ENCODE measurements around the gene ASB4.

DNA sequence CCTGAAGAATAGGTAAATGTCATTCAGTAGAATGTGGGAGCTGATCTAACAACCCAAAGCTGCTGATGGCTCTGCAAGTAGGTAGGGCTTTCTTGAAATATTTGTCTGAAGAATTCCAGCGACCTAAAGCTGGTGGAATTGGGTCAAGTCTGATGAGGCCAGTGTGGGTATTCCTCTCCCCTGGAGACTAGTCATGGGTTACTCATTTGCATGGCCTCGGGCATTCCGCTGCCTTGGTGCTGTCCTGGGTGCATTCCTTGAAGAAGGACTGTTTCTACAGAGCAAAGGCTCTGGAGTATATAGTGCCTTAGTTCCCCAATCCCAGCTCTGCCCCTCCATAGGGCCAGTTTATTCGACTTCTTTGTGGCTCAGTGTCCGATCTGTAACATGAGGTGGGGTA lies 91.4 kb downstream of the ASB4 start:
- TF ChIP-seq, protein P1, sequence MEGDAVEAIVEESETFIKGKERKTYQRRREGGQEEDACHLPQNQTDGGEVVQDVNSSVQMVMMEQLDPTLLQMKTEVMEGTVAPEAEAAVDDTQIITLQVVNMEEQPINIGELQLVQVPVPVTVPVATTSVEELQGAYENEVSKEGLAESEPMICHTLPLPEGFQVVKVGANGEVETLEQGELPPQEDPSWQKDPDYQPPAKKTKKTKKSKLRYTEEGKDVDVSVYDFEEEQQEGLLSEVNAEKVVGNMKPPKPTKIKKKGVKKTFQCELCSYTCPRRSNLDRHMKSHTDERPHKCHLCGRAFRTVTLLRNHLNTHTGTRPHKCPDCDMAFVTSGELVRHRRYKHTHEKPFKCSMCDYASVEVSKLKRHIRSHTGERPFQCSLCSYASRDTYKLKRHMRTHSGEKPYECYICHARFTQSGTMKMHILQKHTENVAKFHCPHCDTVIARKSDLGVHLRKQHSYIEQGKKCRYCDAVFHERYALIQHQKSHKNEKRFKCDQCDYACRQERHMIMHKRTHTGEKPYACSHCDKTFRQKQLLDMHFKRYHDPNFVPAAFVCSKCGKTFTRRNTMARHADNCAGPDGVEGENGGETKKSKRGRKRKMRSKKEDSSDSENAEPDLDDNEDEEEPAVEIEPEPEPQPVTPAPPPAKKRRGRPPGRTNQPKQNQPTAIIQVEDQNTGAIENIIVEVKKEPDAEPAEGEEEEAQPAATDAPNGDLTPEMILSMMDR (IDR thresholded peaks at IDR 0.05; ENCODE audit: insufficient read depth, low read length, poor library complexity, severe bottlenecking): no peak
- no peak for TF ChIP-seq EZH2phosphoT487 (conservative IDR thresholded peaks at IDR 0.05; ENCODE audit: low read length)
